GM18907 (cell line): ENCODE measurements around the gene CAMTA1.

Experiments
- ATAC-seq: cut with Tn5 transposase; IDR thresholded peaks from one replicate; pipeline ENCODE4 v1.9.1; 2021; ENCODE audit warnings: mild to moderate bottlenecking, moderate library complexity; ENCODE audit not compliant: unreplicated experiment

Gene CAMTA1

GRCh38 chr1:7292036-7292681 lies 506.9 kb downstream of the CAMTA1 start:
- ATAC-seq = no peak

DNA sequence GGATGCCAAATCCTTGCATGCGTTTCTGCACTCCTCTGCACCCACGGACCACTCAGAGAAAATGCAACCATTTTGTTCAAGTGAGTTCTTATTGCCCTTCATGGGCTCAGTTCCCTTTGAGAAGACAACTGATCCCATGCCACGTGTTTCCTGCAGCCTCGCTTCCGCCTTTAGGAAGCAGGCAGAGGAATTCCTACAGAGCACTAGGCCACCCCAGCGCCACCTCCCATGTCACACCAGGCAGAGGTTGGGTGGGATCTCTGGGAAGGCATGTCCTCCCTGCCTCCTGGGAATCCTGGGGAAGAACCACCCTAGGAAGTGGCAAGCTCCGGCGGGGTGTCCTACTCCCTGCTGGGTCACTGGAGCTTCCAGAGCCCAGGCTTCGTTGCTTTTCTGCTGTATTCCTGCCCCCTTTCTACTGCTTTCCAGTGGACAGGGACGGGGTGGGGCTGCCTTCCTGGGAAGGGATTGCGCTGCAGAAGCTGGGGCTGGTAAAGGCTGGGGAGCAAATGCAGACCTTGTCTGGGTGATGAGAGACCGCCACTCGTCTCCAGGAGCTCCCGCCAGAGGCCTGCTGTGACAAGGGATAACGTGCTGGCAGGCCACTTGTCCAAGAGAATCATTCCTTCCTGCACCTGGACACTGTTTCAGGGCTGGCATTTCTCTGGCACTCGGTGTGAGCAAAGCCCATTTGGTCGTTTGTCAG lies 507.6 kb downstream of the CAMTA1 start:
- no peak for ATAC-seq

DNA sequence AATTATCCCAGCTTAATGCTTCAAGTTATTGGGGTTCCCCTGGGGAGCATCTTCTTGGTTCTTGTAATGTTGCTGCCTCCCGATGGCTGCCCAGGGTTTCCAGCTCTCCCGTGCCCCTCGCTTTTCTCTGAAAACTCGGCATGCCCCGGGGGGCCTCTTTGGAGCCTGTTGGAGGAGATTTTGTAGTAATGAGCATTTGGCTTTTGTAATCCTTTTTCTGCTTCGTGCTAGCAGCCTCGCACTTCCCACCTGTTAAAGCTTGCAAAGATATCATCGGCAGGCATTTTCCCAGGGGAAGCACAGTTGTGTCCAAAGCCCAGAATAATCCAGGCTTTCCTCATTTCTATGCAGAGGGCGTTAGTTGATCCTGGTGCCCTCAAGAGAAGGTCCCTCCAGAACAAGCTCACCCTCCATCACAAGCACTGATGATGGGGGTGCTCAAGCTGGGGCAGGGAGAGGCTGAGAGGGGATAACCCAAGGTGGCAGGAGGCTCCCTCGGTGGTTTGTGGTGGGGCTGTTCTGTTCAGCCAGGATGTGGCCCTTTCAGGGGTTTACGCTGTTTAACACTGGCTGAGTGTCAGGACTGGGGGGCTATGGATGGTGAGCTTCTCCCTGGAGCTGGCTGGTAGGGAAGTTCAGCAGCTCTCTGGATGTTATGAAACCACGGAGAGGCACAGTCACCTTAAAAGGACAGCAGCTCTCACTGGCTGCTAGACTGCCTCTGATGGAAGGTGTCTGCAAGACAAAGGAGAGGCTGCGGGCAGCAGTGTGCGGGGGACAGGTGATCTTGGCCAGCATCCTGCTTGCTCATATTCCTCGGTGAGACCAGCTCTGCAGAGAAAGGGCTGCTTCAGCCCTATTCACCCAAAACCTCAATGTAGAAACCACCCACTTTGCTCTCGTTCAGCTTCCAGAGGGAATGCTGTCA lies 508.7 kb downstream of the CAMTA1 start:
- ATAC-seq = no peak

GRCh38 chr1:7294636-7295035 lies 509.4 kb downstream of the CAMTA1 start:
- ATAC-seq = no peak

DNA sequence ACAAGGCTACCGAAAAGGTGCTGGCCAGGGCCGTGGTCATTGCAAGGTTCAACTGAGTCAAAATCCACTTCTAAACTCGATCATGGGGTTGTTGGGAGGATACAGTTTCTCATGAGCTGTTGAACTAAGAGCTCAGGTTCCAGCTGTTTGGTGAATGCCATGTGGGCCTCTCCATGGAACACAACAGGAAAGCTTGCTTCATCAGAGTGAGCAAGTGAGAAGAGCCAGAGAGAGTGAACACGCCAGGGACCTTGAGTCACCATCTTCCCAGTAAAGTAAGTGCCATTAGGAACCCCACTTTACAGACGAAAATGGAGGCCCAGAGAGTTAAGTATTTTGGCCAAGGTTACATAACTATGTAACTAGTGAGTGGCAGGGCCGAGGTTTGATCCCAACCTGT lies 510.7 kb downstream of the CAMTA1 start:
- no peak for ATAC-seq

GRCh38 chr1:7296968-7297367 lies 511.7 kb downstream of the CAMTA1 start:
- ATAC-seq = no peak

- ATAC-seq = no peak
Observed at GRCh38 chr1:7298145-7298544, 512.9 kb downstream of the CAMTA1 start.

GRCh38 chr1:7298749-7299151 lies 513.5 kb downstream of the CAMTA1 start:
- ATAC-seq = no peak

DNA sequence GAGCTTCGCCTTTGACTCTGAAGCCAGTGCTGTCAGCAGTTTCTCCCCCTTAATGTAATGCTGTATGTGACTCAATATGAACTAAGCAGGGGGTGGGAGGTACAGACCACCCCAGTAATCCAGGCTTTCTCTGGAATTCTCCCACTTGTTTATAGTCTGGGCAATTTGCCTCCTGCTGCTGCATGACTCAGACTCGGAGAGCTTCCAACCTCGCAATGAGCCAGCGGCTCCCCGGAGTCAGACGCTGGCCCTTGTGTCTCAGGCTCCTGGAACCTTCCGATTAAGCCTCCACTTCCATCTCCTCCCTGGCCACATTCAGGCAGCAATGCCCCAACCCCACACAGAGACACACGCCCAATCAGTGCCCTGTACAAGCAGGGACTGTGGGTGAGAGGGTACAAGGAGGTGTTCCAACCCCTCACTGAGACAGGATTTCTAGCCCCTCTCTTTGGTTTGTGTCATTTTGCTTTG lies 514.1 kb downstream of the CAMTA1 start:
- ATAC-seq = no peak

GRCh38 chr1:7299994-7300393 lies 514.7 kb downstream of the CAMTA1 start:
- no peak for ATAC-seq

GRCh38 chr1:7300893-7301663 lies 515.8 kb downstream of the CAMTA1 start:
- no peak for ATAC-seq

GRCh38 chr1:7301664-7301981 lies 516.4 kb downstream of the CAMTA1 start:
- no peak for ATAC-seq

- no peak for ATAC-seq
Observed at GRCh38 chr1:7302126-7302525, 516.9 kb downstream of the CAMTA1 start.

DNA sequence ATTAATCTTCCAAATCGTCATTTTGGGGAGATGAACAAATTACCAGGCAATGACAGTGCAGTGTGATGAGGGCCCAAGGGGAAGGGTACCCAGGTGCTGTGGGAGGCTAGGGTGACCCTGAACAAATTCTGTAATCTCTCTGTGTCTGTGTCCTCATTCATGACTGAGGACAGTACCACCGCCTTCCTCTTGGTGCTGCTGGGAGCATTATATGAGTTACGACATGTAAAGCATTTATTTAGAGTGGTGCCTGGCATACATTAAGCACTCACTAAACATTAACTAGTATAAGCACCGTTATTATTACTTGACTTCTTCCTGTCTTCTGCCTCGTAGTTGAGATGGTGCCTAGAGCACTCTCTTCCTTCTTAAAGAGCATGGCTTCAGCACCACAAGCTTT lies 517.6 kb downstream of the CAMTA1 start:
- ATAC-seq = no peak

- ATAC-seq = no peak
Observed at GRCh38 chr1:7303554-7304317, 518.5 kb downstream of the CAMTA1 start.

- ATAC-seq = no peak
Observed at GRCh38 chr1:7313081-7313546, 527.9 kb downstream of the CAMTA1 start.

- ATAC-seq = no peak
Observed at GRCh38 chr1:7313826-7314225, 528.6 kb downstream of the CAMTA1 start.

DNA sequence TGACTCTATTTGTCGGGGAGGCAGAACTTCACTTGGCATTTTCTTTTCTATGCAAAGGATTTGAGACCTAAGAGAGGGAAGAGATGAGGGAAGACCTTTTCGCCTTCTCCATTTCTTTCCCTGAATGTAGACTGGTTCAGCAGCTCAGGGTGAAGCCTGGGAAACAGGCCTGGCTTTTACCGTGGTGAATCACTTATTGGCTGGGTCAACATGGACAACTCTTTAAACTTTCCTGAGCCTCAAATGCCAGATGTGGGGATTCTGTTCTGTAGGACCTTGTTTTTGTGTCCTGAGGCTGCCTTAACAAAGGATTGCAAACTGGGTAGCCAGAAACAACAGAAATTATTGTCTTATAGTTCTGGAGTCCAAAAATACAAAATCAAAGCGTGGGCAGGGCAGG lies 530.1 kb downstream of the CAMTA1 start:
- no peak for ATAC-seq

DNA sequence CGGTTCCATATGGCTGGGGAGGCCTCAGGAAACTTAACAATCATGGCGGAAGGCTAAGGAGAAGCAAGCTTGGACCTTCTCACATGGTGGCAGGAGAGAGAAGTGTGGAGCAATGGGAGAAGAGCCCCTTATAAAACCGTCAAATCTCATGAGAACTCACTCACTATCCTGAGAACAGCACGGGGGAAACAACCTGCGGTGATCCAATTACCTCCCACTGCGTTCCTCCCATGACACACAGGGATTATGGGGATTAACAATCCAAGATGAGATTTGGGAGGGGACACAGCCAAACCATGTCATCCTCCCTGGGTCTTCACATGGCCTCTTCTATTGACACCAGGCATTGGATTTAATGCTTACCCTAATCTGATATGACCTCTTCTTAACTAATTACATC lies 530.7 kb downstream of the CAMTA1 start:
- no peak for ATAC-seq

- no peak for ATAC-seq
Observed at GRCh38 chr1:7317888-7318287, 532.6 kb downstream of the CAMTA1 start.
